HG02852 (cell line): Measurements from ENCODE around the gene NCAM1.

ENCODE experiments used
- ATAC-seq: cut with Tn5 transposase; IDR thresholded peaks from one replicate; pipeline ENCODE4 v1.9.1; 2021; ENCODE audit warnings: mild to moderate bottlenecking, moderate library complexity; ENCODE audit not compliant: unreplicated experiment

The NCAM1 gene

DNA sequence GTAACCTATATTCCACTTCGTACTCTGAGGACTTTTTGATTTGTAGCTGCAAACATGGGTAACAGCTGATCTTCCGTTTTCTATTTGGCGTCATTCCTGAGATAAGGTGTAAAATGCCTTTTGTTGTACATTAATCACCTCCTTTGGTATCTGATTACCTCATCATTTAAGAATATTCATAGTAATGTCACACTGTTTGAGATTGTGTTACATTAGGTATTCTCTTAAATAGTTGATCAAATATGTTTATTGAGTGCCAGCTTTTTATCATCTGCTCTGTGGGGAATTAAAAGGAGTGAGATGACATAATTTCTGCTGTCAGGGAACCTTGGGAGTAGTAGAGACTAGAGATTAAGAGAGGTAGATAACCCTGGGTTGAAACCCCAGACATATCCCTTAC is 5.9 kb downstream of the NCAM1 start:
- no peak for ATAC-seq

DNA sequence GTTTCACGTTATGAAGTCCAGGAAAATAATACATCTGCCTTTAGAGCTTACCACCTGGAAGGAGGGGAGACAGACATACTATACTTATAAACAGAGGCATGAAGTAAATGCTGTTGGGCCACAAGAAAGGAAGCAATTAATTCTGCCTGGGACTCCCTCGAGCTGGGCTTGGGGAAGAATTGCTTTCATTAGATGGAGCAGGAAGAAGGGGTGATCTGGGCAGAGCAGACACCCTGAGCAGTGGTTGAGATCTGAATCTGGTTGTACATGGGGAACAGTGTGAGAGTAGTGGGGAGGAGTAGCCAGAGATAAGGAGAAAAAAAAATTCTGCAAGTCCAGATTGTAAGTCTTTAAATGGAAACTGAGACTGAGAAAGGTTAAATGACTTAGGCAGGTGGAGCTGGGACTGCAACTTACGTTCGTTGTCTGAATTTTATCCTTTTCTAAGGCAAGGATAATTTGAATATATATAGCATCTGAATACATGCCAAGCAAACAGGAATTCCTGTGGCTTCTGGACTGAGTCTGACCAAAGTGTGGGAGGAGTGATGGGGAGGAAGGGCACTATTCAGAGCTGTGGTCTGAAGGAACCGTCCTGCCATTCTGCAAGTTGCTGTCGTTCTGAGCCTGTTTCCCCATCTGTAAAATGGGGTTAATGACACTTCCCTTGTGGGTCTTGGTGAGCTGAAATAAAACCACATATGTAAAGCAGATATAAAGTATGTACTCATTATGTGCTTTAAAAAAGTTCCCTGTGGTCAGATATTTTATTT is 7.9 kb downstream of the NCAM1 start:
- ATAC-seq = no peak

DNA sequence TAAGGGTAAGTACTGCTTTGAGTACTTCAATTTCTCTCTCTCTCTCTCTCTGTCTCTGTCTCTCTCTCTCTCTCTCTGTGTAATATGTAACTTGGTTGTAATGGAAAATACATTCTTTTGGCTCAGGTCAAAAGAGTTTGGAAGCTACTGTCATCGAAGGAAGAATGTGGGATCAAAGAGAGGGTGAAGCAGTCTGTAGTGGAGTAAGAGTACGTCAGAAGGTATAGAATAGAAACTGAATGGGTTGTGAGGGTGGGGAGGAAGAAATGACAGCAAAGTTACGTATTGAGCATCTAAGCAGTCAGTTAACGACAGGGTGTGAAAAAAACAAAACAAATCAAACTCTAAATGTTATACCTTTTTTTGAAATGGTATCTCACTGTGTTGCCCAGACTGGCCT is 10.0 kb downstream of the NCAM1 start:
- ATAC-seq = no peak

GRCh38 chr11:112971827-112972226 is 10.6 kb downstream of the NCAM1 start:
- no peak for ATAC-seq

GRCh38 chr11:112972399-112973145 is 11.4 kb downstream of the NCAM1 start:
- no peak for ATAC-seq

DNA sequence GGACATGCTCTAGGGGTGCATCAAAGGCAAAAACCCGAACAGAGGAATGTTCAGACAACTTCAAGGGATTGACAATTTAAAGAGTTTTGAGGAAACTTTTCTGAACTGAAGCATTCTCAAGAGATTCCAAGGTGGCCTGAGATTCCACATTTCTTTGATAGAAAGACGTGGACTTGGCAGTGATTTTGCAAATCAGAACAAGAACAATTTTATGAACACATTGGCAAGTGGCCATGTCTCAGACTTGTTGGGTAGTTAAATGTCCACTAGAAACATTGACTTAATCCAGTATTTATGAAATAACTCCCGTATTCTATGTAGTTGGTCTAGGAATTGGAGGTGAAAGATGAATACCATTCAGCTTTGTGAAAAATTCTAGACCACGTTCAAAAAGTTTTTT is 13.8 kb downstream of the NCAM1 start:
- ATAC-seq = no peak

DNA sequence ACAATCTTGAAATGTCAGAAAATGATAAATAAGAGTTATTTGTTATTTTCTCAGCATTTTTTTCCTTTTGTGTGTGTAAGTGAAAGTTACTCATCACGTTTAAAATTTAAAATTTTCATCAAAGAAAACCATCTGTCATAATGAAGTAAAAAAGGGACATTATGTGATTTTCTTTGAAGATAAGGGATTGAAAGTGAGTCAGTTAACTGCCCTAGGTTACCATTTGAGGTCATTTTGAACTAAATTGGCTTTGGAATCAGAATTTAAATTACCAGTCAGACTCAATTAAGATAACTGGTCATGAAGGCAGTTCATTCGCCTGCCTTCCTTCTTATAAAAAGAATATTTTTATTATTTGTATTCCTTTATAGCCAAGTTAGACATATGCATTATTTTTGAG is 14.3 kb downstream of the NCAM1 start:
- no peak for ATAC-seq

DNA sequence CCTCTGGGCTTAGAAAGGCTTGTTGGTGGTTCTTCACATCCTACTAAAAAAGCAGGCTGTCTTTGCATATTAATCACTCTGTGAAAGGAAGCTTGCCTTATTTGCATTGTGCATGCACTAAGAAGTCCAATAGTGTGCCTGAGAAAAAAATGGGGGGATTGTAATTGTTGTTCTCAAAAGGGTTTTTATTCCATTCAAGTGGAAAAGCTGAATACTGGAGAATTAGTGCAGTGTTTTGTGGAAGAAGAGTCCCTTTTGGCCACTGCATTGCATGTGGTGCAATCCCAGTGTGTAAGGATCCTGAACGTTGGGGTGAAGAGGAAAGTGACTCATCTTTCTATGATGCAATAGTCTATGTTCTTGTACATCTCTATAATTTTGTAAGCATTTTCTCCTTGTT is 16.5 kb downstream of the NCAM1 start:
- no peak for ATAC-seq

GRCh38 chr11:112983887-112984286 is 22.7 kb downstream of the NCAM1 start:
- ATAC-seq = no peak

DNA sequence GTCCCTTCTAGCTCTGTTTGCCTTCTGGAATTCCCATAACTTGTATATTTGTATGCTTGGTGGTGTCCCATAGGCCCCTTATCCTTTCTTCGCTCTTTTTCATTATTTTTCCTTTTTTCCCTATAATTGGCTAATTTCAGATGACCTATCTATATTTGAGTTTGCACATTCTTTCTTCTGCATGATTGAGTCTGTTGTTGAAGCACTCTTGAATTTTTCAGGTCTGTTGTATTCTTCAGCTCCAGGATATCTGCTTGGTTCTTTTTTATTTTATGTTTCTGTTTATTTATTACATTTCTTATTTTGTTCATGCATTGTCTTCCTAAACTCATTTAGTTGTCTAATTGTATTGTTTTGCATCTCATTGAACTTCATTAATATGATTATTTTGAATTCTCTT is 28.0 kb downstream of the NCAM1 start:
- ATAC-seq = no peak

GRCh38 chr11:112993808-112994207 is 32.6 kb downstream of the NCAM1 start:
- no peak for ATAC-seq

DNA sequence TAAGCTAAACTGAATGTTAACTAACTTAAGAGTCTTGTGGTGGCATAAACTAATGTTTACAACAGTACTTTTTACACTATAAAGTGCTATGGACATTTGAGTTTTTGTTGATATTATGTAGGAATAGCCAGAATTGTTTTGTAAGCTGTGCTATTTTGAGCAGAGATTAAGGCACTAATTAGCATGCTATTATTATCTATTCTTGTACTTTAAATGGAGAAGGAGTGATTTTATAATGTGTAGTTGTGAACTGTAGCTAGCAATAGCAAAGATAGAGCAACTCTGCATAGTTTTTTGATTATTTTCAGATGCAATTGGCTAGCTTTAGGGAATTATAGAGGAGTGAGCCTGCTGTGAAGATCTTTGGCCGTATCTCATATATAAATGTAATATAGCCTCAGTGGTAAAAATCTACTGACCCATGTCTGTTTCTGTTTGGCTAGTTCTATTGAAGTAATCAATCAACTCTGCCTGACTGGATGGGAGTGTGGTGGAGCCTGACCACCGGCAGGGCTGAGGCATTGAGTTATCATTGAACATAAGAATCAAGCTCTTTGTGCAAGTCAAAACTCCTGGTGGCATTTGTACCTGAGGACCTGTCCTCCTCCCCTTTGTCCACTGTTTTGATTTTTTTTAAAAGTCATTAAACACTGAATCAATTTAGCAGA is 34.3 kb downstream of the NCAM1 start:
- ATAC-seq = no peak

- no peak for ATAC-seq
These were observed 35.8 kb downstream of the NCAM1 start for GRCh38 chr11:112996994-112997393.

- ATAC-seq = no peak
These were observed 36.7 kb downstream of the NCAM1 start for GRCh38 chr11:112997857-112998466.

- no peak for ATAC-seq
These were observed 38.3 kb downstream of the NCAM1 start for GRCh38 chr11:112999520-112999919.

DNA sequence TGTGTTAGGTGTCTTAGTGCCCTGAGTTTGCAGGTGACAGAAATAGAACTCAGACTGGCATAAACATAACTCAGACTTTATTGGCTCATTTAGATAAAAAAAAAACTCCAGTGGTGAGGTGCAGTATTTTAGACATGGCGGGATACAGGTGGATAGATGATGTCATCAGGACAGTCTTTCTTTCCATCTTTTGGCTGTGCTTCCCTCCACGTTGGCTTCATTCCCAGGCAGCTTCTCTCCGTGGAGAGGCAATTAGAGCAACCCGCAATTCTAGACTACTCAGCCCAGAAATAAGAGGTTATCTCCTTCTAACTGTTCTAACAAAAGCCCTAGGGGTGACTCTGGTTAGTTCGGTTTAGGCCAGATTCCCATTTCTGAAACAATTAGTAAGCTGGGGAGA is 40.5 kb downstream of the NCAM1 start:
- no peak for ATAC-seq

GRCh38 chr11:113006896-113007445 is 45.8 kb downstream of the NCAM1 start:
- ATAC-seq = no peak

DNA sequence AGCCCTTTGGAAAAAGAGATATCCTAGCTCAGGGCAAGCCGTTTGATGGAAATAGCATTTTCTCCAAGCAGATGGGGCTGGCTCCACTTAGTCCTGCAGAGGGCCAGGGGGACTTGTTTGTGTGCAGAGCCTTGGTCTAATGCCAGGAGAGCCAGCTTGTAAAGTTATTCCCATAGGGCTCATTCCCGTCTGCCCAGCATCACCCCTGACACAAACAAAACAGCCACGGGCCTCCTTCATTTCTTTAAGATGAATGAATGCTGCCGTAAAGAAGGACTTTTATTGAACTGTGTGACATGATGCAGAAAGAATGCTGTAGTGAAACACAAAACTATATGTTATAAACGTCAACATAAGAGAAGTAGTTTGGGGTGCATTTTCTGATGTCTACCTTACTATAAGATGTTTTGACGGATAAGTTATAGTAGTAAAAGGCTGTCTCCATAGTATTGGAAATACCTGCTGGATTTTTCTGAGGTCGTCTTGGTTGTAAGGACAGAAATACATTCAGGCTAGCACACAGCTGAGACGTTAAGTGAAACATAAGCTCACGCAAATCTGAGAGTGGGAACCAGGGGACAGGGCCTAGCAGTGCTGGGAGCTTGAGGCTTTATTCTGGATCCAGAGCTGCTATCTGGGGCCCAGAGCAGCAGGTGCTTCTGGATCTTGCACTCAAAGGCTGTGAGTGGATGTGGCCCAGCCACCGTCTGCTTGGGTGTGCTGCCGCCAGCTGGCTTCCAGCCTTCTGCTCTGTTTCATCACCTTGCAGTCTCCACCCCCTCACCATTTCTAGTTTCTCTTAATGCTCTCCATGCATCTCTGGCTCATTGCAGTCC is 53.3 kb downstream of the NCAM1 start:
- ATAC-seq = no peak

DNA sequence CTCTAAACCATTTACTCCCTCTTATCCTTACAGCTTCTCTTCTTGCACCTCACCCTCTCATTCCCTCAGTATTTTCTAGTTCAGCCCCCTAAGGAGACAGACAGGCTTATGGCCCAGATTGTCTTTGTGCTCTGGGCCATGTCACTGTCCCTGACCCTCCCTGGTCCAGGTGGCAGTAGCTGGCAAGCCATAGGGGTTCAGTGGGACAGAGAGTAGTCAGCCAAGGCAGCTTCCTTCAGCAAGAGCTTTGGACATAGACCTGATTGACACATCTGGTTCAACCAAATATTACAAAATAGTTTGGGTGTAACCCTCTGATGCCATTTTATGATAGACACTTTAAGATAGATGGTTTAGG is 53.9 kb downstream of the NCAM1 start:
- ATAC-seq = no peak

- ATAC-seq = no peak
These were observed 55.7 kb downstream of the NCAM1 start for GRCh38 chr11:113016905-113017304.
